Astrocyte of the hippocampus (primary cell): ENCODE results near the gene LYPD6B.

Experiments
- DNase-seq: peaks from one replicate; pipeline ENCODE4 v3.0.0; 2011; ENCODE audit warnings: low read depth, low spot score

LYPD6B gene

DNA sequence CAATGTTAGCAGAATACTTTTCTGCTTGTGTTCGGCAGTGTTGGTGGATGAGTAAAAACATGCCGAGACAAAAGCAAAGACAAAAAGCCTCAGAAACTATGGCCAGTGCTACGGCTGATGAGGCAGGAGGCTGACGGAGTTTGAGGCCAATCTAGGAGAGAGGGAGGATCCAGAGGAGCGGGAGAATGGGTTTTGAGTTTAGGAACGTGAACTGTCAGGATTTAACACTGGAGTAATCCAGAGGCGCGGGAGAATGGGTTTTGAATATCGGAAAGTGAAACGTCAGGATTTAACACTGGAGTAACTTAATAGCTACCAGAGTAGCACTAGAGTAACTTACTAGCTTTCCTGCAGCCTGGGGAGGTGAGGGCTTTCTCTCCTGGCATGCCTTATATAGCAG lies 37.4 kb downstream of the LYPD6B start:
- peak; percentile 42 for DNase-seq

DNA sequence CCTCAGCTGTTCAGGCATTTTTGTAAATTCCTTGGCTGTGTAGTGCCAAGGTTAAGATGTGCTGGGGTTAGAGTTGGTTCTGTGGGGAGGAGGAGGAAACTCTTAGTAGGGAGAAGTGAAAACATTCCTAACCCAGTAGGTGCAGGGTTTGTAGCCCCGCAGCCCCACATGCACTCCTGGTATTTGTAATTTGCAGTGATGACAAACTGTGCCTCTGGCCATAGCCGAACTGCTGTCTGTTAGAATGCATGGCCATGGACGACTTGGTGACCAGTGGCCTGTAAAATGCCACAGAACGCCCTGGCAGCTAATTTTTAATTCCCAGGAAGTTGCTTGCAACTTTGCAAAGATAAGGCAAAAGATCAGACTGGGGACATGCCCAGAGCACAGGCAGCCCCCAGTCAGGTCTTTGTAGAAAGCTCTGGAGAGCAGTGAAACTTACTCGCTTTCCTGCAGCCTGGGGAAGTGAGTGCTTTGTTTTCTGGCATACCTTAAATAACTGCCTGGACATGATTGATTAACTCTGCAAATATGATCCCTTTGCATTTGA lies 38.4 kb downstream of the LYPD6B start:
- DNase-seq = peak; percentile 60

DNA sequence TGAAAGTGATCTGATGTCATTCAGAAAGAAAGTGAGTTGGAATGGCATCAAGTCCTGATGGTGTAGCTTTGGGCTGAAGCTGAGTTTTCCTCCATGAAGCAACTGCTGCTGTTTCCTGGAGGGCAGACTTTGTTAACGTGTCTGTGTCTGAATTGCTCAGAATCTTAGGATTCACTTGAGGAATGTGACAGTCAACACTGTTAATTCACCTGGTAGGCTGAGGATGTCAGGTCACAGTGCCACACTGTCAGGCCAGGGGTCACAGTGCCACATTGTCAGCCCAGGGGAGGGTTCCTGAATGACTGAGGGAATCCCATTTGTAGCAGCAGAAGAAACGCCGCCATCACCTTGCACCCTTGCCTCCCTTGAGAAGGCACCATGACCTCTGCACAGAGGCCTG lies 39.4 kb downstream of the LYPD6B start:
- DNase-seq = no peak

DNA sequence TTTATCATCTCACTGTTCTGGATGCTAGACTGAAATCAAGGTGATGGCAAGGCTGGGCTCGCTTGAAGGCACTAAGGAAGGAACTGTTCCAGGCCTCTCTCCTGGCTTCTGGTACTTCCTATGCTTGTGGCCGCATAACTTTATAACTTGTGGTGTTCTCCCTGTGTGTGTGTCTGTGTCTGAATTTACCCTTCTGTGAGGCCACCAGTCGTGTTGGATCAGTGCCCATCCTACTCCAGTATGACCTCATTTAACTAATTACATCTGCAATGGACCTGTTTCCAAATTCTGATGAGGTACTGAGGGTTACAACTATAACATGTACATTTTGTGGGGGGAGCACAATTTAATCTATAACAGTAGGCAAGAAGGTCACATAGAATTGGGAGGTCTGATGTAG lies 41.6 kb downstream of the LYPD6B start:
- DNase-seq = peak; percentile 79

DNA sequence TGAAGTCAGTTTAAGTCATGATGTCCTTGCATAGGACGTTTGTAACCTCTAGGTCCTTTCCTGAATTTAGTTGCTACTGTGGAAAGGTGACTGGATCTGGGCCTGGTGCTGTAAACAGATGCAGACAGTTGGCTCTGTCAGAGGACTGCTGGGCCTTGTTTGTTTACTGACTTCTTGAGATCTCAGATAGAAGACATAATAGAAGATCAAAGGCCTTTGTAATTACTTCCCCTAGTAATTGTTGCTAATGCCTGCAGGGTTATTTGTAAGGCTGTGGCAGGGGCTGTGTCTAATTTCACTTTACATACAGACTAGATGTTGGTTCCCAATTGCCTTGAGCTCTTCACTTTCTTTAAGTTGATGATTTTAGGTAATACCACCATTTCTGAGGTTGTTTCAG lies 42.5 kb downstream of the LYPD6B start:
- DNase-seq = no peak

DNA sequence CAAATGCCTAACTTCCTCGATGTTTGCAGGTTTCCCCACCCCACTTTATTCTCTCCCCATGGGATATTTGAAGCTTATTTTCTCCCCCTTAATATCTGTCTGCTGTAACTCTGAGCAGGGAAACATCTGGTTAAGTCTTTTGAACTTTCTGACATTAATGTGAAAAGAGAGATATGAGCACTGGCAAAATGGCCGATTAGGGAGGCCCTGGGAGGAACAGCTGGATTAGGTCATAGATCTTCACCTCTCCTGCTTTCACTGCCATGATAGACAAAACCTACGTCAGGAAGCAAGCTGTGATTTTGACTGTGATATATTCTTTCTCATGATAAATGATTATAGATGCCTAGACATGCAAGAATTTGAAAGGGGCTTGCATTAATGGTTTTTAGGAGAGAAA lies 43.6 kb downstream of the LYPD6B start:
- DNase-seq = no peak

DNA sequence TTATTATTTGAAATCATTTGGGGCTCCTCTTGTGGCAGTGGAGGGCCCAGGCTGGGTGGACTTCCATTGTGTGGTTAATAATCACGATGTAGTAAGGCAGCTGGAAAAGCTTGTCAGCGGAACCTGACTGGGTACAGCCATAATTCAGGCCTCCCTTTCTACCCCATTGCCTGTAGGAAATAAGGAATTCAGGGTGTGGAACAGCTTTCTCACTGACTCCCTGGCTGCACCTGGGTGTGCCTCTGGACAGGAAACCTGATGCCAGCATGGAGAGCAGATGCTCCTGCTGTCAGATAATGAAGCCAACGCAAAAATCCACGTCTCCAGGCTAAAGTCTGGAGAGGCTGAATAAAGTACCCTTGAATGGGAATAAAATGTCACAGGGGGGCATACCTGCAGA lies 44.2 kb downstream of the LYPD6B start:
- no peak for DNase-seq

DNA sequence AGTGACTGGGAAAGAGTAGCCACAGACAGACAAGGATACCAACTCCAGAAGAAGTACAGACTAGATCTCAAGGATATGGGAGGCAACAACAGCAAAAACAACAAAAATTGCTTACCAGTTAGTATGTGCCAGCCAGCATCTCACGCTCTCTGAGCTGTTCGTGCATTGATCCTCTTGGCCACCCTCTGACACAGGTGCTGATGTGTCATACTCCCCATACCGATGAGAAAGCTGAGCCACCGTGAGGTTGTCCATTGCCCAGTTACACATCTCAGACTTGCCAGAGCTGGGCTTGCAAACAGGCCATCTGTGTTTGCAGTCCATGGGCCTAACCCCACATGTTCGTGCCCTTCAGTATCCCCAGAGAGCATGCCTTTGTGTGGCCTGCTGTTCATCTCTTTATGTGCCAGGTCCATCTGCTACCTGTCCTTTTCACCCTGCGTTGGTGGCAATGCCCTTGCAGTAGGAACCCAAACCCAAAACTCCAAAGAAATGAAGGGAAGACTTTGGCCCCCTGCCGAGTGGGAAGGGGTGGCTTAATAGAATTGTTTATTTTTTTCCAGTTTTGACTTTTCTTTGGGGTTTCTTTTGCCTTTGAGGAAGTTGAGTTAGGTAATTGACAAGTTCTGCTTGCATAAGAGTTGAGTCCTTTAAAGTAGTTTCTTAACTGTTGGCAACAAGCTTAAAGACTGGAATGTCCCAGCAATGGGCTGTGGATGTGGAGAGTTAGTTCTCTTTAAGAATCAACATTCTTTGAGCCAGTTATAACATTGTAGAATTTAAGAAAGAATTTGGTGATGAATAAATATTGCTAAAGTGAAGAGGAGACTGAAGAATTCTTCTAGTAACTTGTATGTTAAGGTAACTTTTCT lies 46.7 kb downstream of the LYPD6B start:
- peak; percentile 50 for DNase-seq

DNA sequence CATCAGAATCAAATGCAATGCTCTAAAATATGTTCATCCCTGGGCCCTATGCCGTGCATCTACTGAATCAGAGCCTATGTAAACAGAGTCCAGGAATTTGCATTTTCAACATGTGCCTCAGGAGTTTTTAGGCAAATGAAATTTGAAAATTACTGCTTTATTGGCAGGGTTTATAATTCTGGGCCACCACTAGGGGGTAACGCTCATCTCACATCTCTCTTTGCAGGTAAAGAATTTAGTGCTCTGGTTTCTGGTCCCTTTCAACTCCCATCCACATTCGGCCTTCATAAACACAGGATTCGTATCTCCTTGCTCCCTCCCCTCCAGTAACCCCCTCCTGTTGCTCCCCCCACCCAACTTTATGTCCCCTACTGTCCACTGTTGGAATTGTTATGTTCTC lies 49.3 kb downstream of the LYPD6B start:
- DNase-seq = no peak

DNA sequence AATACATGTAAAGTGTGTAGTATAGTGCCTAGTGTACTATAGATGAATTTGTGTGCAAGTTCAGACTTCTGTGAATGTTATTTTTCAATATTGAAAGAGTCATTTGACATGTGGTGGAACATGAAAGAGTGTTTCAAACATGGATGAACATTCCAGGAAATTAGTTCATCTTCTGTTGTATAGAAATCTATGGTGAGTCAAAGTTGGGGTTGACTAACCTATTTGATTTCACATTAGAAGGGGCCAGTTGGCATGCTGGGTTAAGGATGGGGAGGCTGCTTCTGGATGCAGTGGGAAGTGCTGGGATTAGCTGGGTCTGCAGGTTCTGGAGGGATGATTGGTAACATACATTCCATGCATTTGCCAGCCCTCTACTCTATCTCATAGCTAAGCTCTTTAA lies 50.6 kb downstream of the LYPD6B start:
- DNase-seq = no peak

DNA sequence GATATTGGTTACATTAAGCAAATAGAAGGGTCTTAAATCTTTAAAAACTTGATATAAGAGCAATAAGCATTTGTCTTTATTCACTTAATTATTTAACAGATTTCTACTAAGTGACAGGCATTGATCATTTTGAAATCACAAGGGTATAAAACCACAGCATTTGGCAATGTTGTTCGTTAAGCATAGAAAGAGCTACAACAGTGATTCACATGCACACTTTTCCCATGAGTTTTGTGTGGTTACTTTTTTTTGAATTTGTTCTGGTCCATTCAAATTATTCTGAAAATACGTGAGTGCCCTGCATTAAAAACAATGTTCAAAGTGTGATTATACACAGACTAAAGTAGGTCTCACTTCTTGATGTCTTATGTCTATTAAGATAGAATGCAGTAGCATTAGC lies 52.2 kb downstream of the LYPD6B start:
- DNase-seq = peak; percentile 49

DNA sequence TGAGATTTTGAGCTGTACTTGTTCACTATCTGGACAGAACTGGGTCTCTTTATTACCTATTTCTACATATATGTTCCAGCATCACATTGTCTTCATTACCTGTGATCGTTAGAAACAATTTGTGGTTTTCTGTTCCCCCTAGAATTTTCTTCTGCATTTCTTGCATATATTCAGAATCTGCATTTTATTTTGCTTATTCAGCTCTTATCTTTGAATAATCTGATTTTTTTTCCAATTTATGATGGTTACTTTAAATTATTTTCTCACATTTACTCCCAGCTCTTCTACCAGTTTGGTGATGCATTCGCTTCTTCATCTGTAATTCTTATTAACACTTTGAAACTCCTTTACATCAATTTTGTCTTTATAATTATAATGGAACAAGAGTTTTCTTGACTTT lies 55.1 kb downstream of the LYPD6B start:
- no peak for DNase-seq

DNA sequence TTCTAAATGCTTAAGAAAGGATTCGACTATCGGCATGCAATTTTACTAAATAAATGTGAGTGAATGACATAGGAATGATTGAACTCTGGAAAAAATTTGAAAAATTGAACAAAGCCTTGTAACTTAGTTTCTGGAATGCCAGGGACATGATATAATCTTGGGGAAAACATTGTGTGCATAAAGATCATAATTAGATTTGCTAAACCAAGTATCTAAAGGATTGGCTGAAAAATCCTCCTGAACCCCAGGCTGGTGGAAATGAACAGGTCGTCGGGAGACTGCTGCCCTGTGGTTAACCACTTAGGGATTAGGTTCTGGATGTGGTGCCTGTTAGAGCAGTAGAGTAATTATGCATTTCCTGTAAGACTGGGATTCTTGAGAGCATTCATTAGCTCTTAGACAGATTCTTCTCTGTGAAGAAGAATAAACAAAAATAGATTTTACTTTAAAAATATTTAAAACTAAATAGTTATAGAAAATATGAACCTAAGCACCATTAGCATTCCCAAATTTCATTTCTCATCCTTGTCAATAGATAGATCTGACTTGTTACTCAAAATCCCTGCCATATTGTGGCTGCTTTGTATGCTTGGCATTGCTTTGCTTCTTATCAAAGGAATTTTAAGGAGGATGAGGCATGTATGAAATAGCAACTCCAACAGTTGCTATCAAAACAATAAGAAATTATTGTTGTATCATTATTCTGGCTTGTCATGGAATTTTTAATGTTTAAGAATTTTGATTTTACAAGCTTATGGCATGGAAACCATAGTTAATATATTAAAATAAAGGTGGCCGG lies 55.9 kb downstream of the LYPD6B start:
- DNase-seq = peak; percentile 90

DNA sequence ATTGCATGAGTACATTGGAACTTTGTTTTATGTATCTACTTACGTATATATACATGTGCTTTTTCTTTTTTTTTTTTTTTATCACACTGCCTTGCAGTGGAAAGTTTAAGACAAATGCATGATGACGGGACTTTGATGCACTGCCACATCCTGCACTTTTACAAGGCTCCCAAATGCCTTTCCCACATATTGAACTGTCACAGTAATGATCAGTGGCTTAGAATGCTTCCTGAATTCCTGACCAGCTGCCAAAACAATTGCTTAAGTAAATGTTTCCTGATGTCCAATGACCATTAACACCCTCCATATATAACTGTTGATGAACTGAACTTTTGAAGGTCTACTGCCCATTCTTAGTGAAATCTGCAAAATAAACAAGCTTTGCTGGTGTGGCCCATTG lies 60.2 kb downstream of the LYPD6B start:
- DNase-seq = peak; percentile 78

DNA sequence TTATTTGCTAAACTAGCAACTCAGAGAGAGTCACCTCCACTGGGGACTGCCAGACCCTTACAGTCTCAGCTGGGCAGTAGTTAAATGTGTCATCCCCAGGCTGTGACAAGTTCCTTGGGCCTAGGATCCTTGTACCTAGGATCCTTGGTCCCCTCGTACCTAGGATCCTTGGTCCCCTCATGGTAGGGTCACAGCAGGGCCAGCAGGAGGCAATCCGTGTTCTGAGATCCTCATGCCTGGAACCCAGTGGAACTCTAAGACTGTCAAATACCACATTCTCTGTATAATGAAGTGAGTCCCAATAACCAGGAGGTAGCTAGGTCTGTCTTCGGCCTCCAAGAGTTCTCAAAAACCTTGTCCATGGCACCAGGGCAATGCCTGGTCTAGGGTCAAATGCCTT lies 60.8 kb downstream of the LYPD6B start:
- no peak for DNase-seq

DNA sequence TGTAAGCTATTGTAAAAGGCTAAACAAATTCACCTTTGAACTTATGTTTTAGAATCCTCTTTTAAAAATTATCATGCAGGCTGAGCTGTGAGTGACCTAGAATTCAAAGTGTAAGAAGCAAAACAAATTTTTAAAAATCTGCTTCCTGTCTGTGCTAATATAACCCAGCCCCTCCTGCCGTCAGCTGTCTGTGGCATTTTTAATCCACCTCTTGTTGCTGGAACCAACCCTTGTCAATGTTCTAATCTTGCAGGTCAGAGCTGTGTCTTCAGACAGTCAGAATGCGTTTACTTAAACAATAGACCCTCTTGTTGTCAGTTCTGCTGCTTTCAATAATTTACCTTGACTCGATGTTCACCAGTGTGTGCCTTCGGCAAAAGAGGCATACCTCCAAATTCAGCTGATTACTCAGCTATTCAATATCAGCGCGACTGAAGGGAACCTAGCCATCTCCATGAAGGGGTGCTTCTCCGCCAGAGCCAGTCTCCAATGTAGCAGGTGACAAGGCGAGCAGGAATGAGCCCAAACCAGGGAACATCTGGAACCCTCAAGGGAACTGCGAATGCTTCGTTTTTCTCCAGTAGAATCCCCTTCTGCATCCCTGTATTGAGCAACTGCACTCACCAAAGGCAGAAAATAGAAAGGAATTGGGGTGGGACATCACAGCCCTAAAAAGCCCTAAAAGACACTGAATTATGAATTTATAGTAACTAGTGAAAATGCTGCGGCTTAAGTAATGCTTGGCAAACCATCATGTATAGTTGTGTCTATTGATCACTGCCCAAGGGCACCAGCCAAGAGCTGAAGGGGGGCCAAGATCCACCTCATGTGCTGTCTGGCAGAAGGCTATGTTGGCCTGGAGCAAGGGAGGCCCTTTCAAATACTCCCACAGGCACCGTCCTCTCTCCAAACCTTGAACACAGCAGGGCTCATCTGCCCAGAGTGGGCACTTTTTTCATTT lies 62.5 kb downstream of the LYPD6B start:
- DNase-seq = no peak

DNA sequence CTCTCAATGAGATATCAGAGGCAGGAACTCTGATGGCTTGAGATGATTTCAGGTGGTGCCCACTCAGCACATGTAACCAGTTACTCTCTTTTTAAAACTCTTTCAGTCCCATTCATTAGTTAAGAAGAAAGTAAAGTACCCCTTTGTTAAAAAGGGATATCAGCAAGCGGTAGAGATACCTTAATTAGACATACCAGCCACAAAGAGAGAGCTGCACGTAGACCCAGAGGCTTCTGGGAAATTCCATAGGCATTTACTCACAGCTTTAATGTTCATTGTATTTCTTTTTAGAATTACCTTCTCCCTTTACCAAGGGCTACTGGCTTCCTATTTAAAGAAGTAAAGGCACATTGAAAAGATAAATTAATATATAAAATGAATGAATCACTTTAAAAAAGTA lies 63.3 kb downstream of the LYPD6B start:
- no peak for DNase-seq

DNA sequence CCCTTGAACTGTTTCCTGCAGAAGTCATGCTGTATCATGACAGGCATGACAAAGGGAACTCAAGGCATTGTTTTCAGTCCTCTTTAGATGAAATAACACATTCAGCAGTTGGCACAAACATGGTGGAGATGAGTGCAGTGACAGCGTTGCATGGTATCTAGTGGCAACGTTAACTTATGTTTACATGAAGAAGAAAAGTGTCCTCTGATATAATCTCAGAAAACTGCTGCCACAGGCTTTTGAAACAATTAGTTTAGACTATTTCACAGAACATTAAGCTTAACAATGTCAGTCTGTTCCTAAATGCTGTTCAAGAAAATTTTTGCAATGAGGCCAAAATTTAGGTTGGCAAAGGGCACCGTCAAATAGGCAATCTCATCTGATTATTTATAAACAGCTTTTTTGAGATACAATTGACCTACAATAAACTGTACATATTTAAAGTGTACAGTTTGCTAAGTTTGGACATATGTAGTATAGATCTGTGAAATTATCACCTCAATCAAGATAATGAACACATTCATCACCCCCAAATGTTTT lies 64.7 kb downstream of the LYPD6B start:
- DNase-seq = no peak

DNA sequence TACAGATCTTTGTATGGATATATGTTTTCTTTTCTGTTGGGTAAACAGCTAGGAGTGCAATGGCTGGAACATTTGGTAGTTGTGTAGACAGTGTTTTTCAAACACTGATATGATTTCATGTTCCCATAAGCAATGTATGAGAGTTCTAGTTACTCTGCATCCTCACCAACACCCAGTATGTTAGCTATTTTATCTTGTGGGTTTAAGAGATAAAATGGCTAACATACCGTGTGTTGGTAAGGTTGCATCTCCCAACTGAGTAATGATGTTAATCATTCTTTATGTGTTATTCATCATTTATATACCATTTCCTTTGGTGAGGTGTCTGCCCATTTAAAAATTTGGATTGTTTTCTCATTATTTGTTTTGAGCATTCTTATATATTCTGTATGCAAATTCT lies 65.7 kb downstream of the LYPD6B start:
- DNase-seq = no peak

DNA sequence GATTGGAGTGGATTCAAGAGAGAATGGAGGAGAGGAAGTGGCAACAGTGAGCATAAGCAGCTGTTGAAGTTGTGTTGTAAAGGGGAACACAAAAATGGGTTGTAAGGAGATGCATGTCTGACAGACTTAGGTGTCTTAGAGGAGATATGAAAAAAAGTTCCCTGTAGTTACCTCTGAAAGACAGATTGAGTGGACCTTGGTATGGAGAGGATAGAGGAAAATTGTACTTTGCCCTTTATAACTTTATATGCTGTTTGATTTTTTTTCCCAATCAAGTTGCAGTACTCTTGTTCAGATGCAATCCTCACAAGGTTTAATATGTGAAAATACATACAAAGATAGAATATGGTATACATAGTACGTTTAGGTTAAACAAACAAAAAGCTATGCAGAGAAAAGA lies 73.6 kb downstream of the LYPD6B start:
- DNase-seq = no peak

DNA sequence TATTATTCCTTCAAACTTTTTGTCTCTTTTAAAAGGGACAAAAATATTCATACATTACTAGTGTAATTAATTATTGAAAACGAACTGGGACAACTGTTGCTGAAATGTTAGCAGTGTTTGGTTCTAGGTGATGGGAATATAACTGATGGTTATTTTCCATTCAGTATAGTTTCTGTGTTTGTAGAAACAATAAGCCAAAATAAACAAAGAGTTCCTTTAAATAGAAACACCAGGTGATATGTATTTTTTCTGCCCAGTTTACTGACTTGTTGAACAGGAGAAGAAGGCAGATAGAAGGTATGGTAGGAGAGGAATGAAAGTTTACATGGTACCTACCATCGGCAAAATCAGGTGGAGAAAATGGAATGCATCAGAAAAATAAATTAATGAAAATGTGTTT lies 74.2 kb downstream of the LYPD6B start:
- DNase-seq = no peak
